Fibroblast of skin of right biceps (primary cell): ENCODE results near the gene HSPA1B.
"Not testable (repeated sequence)": the region's sequence is repeated elsewhere in the genome, so short reads cannot be mapped to it uniquely, and the experiment has no call there.

Experiments used
- DNase-seq: peaks from one replicate; pipeline ENCODE4 v3.0.0-alpha.2; 2013

The HSPA1B gene

GRCh38 chr6:31829633-31830283 is 2.2 kb downstream of the HSPA1B start:
- DNase-seq, result peak; percentile 54

GRCh38 chr6:31830886-31831335 is 3.4 kb downstream of the HSPA1B start:
- DNase-seq, result no peak

GRCh38 chr6:31831350-31832215 is 4.0 kb downstream of the HSPA1B start:
- DNase-seq, result no peak

- DNase-seq, result peak; percentile 89
Observed at GRCh38 chr6:31834367-31835250, 7.1 kb downstream of the HSPA1B start.

- DNase-seq, result no peak
Observed at GRCh38 chr6:31836047-31836473, 8.5 kb downstream of the HSPA1B start.

- peak; percentile 42 for DNase-seq
Observed at GRCh38 chr6:31836474-31837368, 9.2 kb downstream of the HSPA1B start.

GRCh38 chr6:31837369-31838113 is 10.0 kb downstream of the HSPA1B start:
- DNase-seq, result no peak

GRCh38 chr6:31838114-31838553 is 10.6 kb downstream of the HSPA1B start:
- DNase-seq, result not testable (repeated sequence)

GRCh38 chr6:31838968-31839367 is 11.4 kb downstream of the HSPA1B start:
- no peak for DNase-seq

GRCh38 chr6:31839779-31840126 is 12.2 kb downstream of the HSPA1B start:
- not testable (repeated sequence) for DNase-seq

- DNase-seq, result no peak
Observed at GRCh38 chr6:31842053-31842452, 14.5 kb downstream of the HSPA1B start.

GRCh38 chr6:31844507-31844906 is 17.0 kb downstream of the HSPA1B start:
- no peak for DNase-seq

- no peak for DNase-seq
Observed at GRCh38 chr6:31847276-31847978, 19.9 kb downstream of the HSPA1B start.

GRCh38 chr6:31850765-31851484 is 23.4 kb downstream of the HSPA1B start:
- DNase-seq, result no peak

GRCh38 chr6:31851485-31851832 is 23.9 kb downstream of the HSPA1B start:
- DNase-seq, result no peak

GRCh38 chr6:31851980-31852718 is 24.6 kb downstream of the HSPA1B start:
- DNase-seq, result not testable (repeated sequence)

- not testable (repeated sequence) for DNase-seq
Observed at GRCh38 chr6:31857774-31858173, 30.2 kb downstream of the HSPA1B start.

GRCh38 chr6:31858707-31859106 is 31.2 kb downstream of the HSPA1B start:
- DNase-seq, result no peak

- no peak for DNase-seq
Observed at GRCh38 chr6:31859923-31860322, 32.4 kb downstream of the HSPA1B start.
